Measurements from ENCODE around the gene FRY. TPM values are rescaled to one million over a fixed set of nuclear protein-coding genes. Genes with fewer than 3 reads are reported as not detected.
"Not testable (repeated sequence)": the region's sequence is repeated elsewhere in the genome, so short reads cannot be mapped to it uniquely, and the experiment has no call there.

FRY gene
- polyA plus RNA-seq, 1 experiment: 51.4 TPM

DNA sequence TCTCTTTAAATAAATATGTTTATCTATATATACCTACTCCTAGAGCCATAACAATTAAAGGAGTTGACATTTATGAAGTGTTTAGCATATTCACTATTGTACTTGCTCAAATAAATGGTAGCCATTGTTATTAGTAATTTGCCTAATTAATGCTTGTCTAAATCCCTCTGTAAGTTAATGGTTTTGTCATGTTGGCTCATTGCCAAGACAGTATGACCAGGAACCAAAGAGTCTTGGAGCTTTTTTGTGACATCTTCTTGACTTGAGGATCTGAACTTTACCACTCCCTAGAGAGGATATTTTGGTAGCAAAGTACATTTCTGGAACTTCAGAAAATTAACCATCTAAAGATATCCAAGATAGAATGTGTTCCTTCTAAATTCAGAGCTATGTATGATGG, 15.5 kb downstream of the FRY start:
- Histone ChIP-seq H3K27me3 (ENCODE audit: control insufficient read depth, insufficient read depth, low read length) (no peaks in the 10 kb centered on the region), H3K4me3 (ENCODE audit: low read depth, low read length) (no peak overlapping the region), H3K36me3 (ENCODE audit: control insufficient read depth, insufficient read depth, low read length) (no peaks in the 10 kb centered on the region; the same call in 1 of the 2 replicates)
- DNase-seq (ENCODE audit: low read depth): no peak
- TF ChIP-seq, protein P1, sequence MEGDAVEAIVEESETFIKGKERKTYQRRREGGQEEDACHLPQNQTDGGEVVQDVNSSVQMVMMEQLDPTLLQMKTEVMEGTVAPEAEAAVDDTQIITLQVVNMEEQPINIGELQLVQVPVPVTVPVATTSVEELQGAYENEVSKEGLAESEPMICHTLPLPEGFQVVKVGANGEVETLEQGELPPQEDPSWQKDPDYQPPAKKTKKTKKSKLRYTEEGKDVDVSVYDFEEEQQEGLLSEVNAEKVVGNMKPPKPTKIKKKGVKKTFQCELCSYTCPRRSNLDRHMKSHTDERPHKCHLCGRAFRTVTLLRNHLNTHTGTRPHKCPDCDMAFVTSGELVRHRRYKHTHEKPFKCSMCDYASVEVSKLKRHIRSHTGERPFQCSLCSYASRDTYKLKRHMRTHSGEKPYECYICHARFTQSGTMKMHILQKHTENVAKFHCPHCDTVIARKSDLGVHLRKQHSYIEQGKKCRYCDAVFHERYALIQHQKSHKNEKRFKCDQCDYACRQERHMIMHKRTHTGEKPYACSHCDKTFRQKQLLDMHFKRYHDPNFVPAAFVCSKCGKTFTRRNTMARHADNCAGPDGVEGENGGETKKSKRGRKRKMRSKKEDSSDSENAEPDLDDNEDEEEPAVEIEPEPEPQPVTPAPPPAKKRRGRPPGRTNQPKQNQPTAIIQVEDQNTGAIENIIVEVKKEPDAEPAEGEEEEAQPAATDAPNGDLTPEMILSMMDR (IDR thresholded peaks at IDR 0.05; ENCODE audit: insufficient read depth, low read depth, low read length): no peak
- POLR2A ChIA-PET: interaction anchor here (0.6 kb wide), 1 partner anchor 8 kb away, joined by 5 read pairs; no protein-coding TSS in a partner anchor
- CTCF ChIA-PET: no interaction called here

DNA sequence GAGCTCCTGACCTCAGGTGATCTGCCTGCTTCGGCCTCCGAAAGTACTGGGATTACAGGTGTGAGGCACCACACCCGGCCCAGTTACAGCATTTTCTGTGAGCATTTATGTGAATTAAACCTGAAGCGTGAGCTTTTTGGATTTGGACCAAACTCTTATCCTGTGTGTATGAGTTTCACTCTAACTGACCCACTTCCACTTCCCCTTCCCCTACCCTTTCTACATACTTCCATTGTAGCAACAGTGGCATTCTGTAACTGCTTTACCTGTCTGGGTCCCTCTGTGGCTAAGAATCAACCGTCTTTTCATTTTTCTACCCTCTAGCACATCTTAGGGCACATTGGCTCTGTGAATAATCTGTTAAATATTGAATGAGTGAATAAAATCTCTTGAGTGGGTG, 16.2 kb downstream of the FRY start:
- no peaks in the 10 kb centered on the region for H3K27me3 ChIP-seq (ENCODE audit: control insufficient read depth, insufficient read depth, low read length)
- H3K4me3 ChIP-seq (ENCODE audit: low read depth, low read length): no peak overlapping the region
- ChIA-PET POLR2A (interaction anchor here (0.6 kb wide), 1 partner anchor 8 kb away, joined by 5 read pairs; no protein-coding TSS in a partner anchor), CTCF (no interaction called here)
- no peak for DNase-seq (ENCODE audit: low read depth)
- TF ChIP-seq, protein P1 (IDR thresholded peaks at IDR 0.05; ENCODE audit: insufficient read depth, low read depth, low read length): no peak
- no peaks in the 10 kb centered on the region; the same call in 1 of the 2 replicates for H3K36me3 ChIP-seq (ENCODE audit: control insufficient read depth, insufficient read depth, low read length)

DNA sequence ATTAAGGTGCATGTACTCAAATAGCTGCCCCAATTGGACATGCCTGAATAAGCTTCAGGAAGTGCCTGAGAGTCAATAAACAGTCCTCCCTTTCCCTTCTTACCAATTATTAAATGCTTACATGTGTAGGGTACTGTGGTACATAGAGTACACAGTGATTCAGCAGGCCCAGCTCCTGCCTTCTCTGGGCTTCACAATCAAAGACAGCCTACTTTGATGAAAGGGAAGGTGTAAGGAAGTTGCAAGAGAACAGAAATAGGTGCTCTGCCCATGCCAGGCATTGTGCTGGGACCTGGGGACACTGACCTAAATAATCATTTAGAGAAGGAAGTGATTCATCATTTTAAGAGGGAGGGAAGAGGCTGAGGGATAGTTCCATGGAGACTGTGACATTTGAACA, 17.2 kb downstream of the FRY start:
- Histone ChIP-seq H3K36me3 (ENCODE audit: control insufficient read depth, insufficient read depth, low read length) (no peaks in the 10 kb centered on the region; the same call in 1 of the 2 replicates), H3K27me3 (ENCODE audit: control insufficient read depth, insufficient read depth, low read length) (no peaks in the 10 kb centered on the region), H3K4me3 (ENCODE audit: low read depth, low read length) (no peak overlapping the region)
- POLR2A ChIA-PET: interaction anchor here (0.5 kb wide), 1 partner anchor 776 kb away, joined by 15 read pairs; no protein-coding TSS in a partner anchor
- CTCF ChIA-PET: interaction anchor here (1.2 kb wide), 1 partner anchor 9 kb away, joined by 4 read pairs; no protein-coding TSS in a partner anchor
- DNase-seq (ENCODE audit: low read depth): no peak
- TF ChIP-seq, protein P1 (IDR thresholded peaks at IDR 0.05; ENCODE audit: insufficient read depth, low read depth, low read length): no peak

DNA sequence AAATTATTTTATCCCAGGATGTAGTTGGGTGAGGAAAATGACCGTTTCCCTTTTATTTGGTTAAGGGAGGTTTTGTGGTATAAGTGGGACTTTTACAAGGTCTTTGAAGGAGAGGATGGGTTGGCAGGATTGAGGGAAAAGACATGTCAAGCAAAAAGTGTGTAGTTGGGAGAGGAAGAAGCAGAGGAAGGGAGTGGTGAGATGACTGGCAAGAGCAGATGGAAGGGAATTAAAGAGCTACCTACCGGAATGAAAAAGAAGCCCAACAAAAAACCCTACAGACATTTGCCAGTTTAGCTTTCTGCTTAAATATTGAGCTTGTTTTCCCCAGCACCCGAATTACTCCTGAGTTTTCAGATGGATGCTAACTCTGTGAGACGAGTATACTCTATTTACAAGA, 19.6 kb downstream of the FRY start:
- no peak overlapping the region for H3K4me3 ChIP-seq (ENCODE audit: low read depth, low read length)
- TF ChIP-seq, protein P1 (IDR thresholded peaks at IDR 0.05; ENCODE audit: insufficient read depth, low read depth, low read length): no peak
- ChIA-PET POLR2A (no interaction called here), CTCF (interaction anchor here (0.7 to 1.2 kb wide), 4 partner anchors 10 to 27 kb away, joined by 3 read pairs; no protein-coding TSS in a partner anchor)
- H3K27me3 ChIP-seq (ENCODE audit: control insufficient read depth, insufficient read depth, low read length): no peaks in the 10 kb centered on the region
- no peak for DNase-seq (ENCODE audit: low read depth)
- no peaks in the 10 kb centered on the region; the same call in 1 of the 2 replicates for H3K36me3 ChIP-seq (ENCODE audit: control insufficient read depth, insufficient read depth, low read length)

DNA sequence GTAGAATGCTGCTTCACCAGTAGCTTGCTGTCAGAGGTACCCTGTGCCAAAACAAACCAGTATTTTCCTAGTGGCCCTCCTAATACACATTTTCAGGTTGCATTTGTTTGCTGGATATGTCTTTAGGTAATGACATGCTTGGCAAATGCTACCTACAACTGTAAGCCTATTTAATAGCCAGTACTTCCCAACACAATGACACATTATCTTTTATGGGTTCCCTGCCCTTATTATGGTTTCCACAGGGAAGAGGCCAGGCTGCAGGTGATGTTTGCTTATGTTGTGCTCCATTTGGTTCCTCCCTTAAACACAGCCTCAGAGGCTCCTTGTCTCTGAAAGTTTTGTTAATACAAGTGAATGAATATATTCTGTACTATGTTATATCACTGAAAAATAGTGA, 24.7 kb downstream of the FRY start:
- no peak for DNase-seq (ENCODE audit: low read depth)
- TF ChIP-seq, protein P1 (IDR thresholded peaks at IDR 0.05; ENCODE audit: insufficient read depth, low read depth, low read length): no peak
- CTCF ChIA-PET: no interaction called here
- Histone ChIP-seq H3K27me3 (ENCODE audit: control insufficient read depth, insufficient read depth, low read length) (no peaks in the 10 kb centered on the region), H3K4me3 (ENCODE audit: low read depth, low read length) (no peak overlapping the region), H3K36me3 (ENCODE audit: control insufficient read depth, insufficient read depth, low read length) (no peaks in the 10 kb centered on the region)
- POLR2A ChIA-PET: no interaction called here

DNA sequence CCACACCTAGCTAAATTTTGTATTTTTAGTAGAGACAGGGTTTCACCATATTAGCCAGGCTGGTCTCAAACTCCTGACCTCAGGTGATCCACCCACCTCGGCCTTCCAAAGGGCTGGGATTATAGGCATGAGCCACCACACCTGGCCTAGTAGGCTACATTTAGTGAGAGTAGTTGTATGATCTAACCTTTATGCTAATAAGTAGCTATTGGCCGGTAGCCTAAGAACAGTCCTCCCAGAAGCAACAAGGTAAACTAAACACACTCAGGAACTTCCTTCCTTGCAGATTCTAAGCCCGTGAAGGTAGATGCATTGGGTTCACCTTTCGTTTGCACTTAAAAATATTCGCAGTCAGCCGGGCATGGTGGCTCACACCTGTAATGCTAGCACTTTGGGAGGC, 25.8 kb downstream of the FRY start:
- H3K36me3 ChIP-seq (ENCODE audit: control insufficient read depth, insufficient read depth, low read length); H3K4me3 ChIP-seq (ENCODE audit: low read depth, low read length); H3K27me3 ChIP-seq (ENCODE audit: control insufficient read depth, insufficient read depth, low read length); CTCF ChIA-PET; POLR2A ChIA-PET; DNase-seq (ENCODE audit: low read depth): not testable (repeated sequence)

All from BJ (cell line).